Measurements from ENCODE around the gene PPP1R10.
"Not testable (repeated sequence)": the region's sequence is repeated elsewhere in the genome, so short reads cannot be mapped to it uniquely, and the experiment has no call there.

The PPP1R10 gene

GRCh38 chr6:30601815-30602641 is 15.0 kb downstream of the PPP1R10 start:
- H3K36me3 ChIP-seq (ENCODE audit: insufficient read depth, insufficient read length, low read length), result peaks cover 70% of the 10 kb centered on the region
- H3K4me3 ChIP-seq (ENCODE audit: insufficient read length, low read depth), result no peak overlapping the region
- H3K9me3 ChIP-seq (ENCODE audit: insufficient read depth, low read length), result no peaks in the 10 kb centered on the region
- no peak overlapping the region for H3K9ac ChIP-seq (ENCODE audit: insufficient read length, low read depth)
- no peaks in the 10 kb centered on the region for H3K27me3 ChIP-seq (ENCODE audit: insufficient read depth, insufficient read length)
- TF ChIP-seq ZNF274 (IDR thresholded peaks at IDR 0.05; ENCODE audit: low read depth, low read length), result no peak
- TF ChIP-seq SUZ12 (IDR thresholded peaks at IDR 0.05; ENCODE audit: extremely low read depth, insufficient read depth, insufficient read length), result no peak
- TF ChIP-seq YY1 (IDR thresholded peaks at IDR 0.05; ENCODE audit: insufficient read depth, insufficient read length), result no peak
- no peaks in the 10 kb centered on the region for H3K4me1 ChIP-seq (ENCODE audit: insufficient read depth, insufficient read length)
- no peak for DNase-seq (ENCODE audit: low read depth, low spot score)

- DNase-seq (ENCODE audit: low read depth, low spot score), result no peak
Measured at GRCh38 chr6:30601436-30601814, 15.6 kb downstream of the PPP1R10 start.

GRCh38 chr6:30600451-30600961 is 16.5 kb downstream of the PPP1R10 start:
- H3K4me1 ChIP-seq (ENCODE audit: insufficient read depth, insufficient read length), result no peaks in the 10 kb centered on the region
- no peak overlapping the region for H3K9ac ChIP-seq (ENCODE audit: insufficient read length, low read depth)

More at GRCh38 chr6:30601436-30601814, 15.6 kb downstream of the PPP1R10 start:
- no peak overlapping the region for H3K4me3 ChIP-seq (ENCODE audit: insufficient read length, low read depth)
- no peaks in the 10 kb centered on the region for H3K27me3 ChIP-seq (ENCODE audit: insufficient read depth, insufficient read length)
- peaks cover 64% of the 10 kb centered on the region for H3K36me3 ChIP-seq (ENCODE audit: insufficient read depth, insufficient read length, low read length)
- no peaks in the 10 kb centered on the region for H3K9me3 ChIP-seq (ENCODE audit: insufficient read depth, low read length)
- no peak overlapping the region for H3K9ac ChIP-seq (ENCODE audit: insufficient read length, low read depth)
- TF ChIP-seq ZNF274 (IDR thresholded peaks at IDR 0.05; ENCODE audit: low read depth, low read length) (no peak), YY1 (IDR thresholded peaks at IDR 0.05; ENCODE audit: insufficient read depth, insufficient read length) (no peak), SUZ12 (IDR thresholded peaks at IDR 0.05; ENCODE audit: extremely low read depth, insufficient read depth, insufficient read length) (no peak)
- H3K4me1 ChIP-seq (ENCODE audit: insufficient read depth, insufficient read length), result no peaks in the 10 kb centered on the region

GRCh38 chr6:30599625-30600324 is 17.3 kb downstream of the PPP1R10 start:
- no peaks in the 10 kb centered on the region for H3K9me3 ChIP-seq (ENCODE audit: insufficient read depth, low read length)
- H3K4me3 ChIP-seq (ENCODE audit: insufficient read length, low read depth), result no peak overlapping the region
- no peak for TF ChIP-seq SUZ12 (IDR thresholded peaks at IDR 0.05; ENCODE audit: extremely low read depth, insufficient read depth, insufficient read length)
- no peak for TF ChIP-seq YY1 (IDR thresholded peaks at IDR 0.05; ENCODE audit: insufficient read depth, insufficient read length)
- TF ChIP-seq ZNF274 (IDR thresholded peaks at IDR 0.05; ENCODE audit: low read depth, low read length), result no peak
- no peaks in the 10 kb centered on the region for H3K4me1 ChIP-seq (ENCODE audit: insufficient read depth, insufficient read length)
- DNase-seq (ENCODE audit: low read depth, low spot score), result no peak
- H3K36me3 ChIP-seq (ENCODE audit: insufficient read depth, insufficient read length, low read length), result peaks cover 57% of the 10 kb centered on the region
- H3K9ac ChIP-seq (ENCODE audit: insufficient read length, low read depth), result no peak overlapping the region
- H3K27me3 ChIP-seq (ENCODE audit: insufficient read depth, insufficient read length), result no peaks in the 10 kb centered on the region

More at GRCh38 chr6:30600451-30600961, 16.5 kb downstream of the PPP1R10 start:
- H3K27me3 ChIP-seq (ENCODE audit: insufficient read depth, insufficient read length), result no peaks in the 10 kb centered on the region
- no peak for DNase-seq (ENCODE audit: low read depth, low spot score)
- no peak for TF ChIP-seq ZNF274 (IDR thresholded peaks at IDR 0.05; ENCODE audit: low read depth, low read length)
- H3K36me3 ChIP-seq (ENCODE audit: insufficient read depth, insufficient read length, low read length), result peaks cover 57% of the 10 kb centered on the region
- H3K9me3 ChIP-seq (ENCODE audit: insufficient read depth, low read length), result no peaks in the 10 kb centered on the region
- no peak overlapping the region for H3K4me3 ChIP-seq (ENCODE audit: insufficient read length, low read depth)

GRCh38 chr6:30598912-30599624 is 18.0 kb downstream of the PPP1R10 start:
- Histone ChIP-seq H3K4me1 (ENCODE audit: insufficient read depth, insufficient read length) (no peaks in the 10 kb centered on the region), H3K9me3 (ENCODE audit: insufficient read depth, low read length) (no peaks in the 10 kb centered on the region), H3K36me3 (ENCODE audit: insufficient read depth, insufficient read length, low read length) (peaks cover 57% of the 10 kb centered on the region), H3K9ac (ENCODE audit: insufficient read length, low read depth) (no peak overlapping the region), H3K27me3 (ENCODE audit: insufficient read depth, insufficient read length) (no peaks in the 10 kb centered on the region), H3K4me3 (ENCODE audit: insufficient read length, low read depth) (no peak overlapping the region)
- DNase-seq (ENCODE audit: low read depth, low spot score), result no peak
- TF ChIP-seq SUZ12 (IDR thresholded peaks at IDR 0.05; ENCODE audit: extremely low read depth, insufficient read depth, insufficient read length), result no peak
- TF ChIP-seq YY1 (IDR thresholded peaks at IDR 0.05; ENCODE audit: insufficient read depth, insufficient read length), result no peak
- TF ChIP-seq ZNF274 (IDR thresholded peaks at IDR 0.05; ENCODE audit: low read depth, low read length), result no peak

GRCh38 chr6:30597315-30598144 is 19.5 kb downstream of the PPP1R10 start:
- H3K36me3 ChIP-seq (ENCODE audit: insufficient read depth, insufficient read length, low read length), result peaks cover 52% of the 10 kb centered on the region
- not testable (repeated sequence) for H3K4me1 ChIP-seq (ENCODE audit: insufficient read depth, insufficient read length); H3K9me3 ChIP-seq (ENCODE audit: insufficient read depth, low read length); H3K4me3 ChIP-seq (ENCODE audit: insufficient read length, low read depth); H3K9ac ChIP-seq (ENCODE audit: insufficient read length, low read depth); H3K27me3 ChIP-seq (ENCODE audit: insufficient read depth, insufficient read length)
- DNase-seq (ENCODE audit: low read depth, low spot score), result peak; percentile 44

Data from NT2/D1 (cell line).